ENCODE results near the gene FLT1. TPM values are rescaled to one million over a fixed set of nuclear protein-coding genes. Genes with fewer than 3 reads are reported as not detected.

FLT1 gene
- total RNA-seq, 2 experiments from 2014 or later = 7.7 to 8.2 TPM

DNA sequence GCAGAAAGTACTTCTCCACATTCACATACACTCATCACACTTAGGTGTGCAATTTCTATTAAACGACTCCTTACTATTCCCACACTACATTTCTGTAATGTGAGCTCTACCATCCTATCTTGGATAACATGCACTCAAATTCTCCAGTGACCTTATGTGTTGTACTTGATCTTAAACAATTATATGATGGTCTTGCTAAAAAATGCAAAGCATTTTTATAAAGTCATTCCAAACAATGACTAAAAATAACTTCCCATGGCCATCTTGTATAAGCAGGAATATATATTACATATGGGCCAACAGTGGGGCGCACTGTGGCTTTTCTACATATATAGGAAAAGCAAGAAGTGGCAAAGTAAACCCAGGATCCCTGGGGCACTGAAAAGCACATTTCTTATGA lies 155.5 kb downstream of the FLT1 start:
- TF ChIP-seq, protein P1, sequence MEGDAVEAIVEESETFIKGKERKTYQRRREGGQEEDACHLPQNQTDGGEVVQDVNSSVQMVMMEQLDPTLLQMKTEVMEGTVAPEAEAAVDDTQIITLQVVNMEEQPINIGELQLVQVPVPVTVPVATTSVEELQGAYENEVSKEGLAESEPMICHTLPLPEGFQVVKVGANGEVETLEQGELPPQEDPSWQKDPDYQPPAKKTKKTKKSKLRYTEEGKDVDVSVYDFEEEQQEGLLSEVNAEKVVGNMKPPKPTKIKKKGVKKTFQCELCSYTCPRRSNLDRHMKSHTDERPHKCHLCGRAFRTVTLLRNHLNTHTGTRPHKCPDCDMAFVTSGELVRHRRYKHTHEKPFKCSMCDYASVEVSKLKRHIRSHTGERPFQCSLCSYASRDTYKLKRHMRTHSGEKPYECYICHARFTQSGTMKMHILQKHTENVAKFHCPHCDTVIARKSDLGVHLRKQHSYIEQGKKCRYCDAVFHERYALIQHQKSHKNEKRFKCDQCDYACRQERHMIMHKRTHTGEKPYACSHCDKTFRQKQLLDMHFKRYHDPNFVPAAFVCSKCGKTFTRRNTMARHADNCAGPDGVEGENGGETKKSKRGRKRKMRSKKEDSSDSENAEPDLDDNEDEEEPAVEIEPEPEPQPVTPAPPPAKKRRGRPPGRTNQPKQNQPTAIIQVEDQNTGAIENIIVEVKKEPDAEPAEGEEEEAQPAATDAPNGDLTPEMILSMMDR (IDR thresholded peaks at IDR 0.05) = no peak
- Mint-ChIP-seq H3K9me3 (no peaks in the 10 kb centered on the region), H3K36me3 (ENCODE audit: low read depth) (no peaks in the 10 kb centered on the region), H3K4me3 (no peak overlapping the region), H3K27ac (no peak overlapping the region), H3K27me3 (no peaks in the 10 kb centered on the region), H3K4me1 (ENCODE audit: low read depth) (peaks cover 6% of the 10 kb centered on the region)
- intact Hi-C loops (cut with micrococcal nuclease) = no loop called here
- no peak for ATAC-seq
- no peak for DNase-seq
- ChIA-PET CTCF (no interaction called here), POLR2A (no interaction called here)

DNA sequence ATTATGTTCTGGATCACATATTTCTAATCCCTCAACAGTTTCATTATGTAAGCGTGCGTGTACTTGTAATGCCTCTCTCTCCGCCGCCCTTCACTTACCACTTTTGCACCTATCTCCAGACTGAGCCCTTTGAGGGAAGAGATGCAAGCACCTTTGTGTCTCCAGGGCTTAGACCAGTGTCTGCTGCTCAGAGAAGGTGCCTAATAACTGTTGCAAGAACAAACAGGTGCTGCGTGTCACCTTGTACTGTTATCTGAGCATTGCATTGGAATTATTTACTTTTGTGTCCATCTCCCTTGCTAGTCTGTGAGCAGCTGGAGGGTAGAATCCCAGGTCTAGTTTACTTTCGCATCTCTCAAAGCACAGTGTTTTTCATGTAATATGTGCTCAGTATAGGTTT lies 156.2 kb downstream of the FLT1 start:
- Mint-ChIP-seq H3K27ac (no peak overlapping the region), H3K4me3 (no peak overlapping the region), H3K4me1 (ENCODE audit: low read depth) (peaks cover 6% of the 10 kb centered on the region), H3K9me3 (no peaks in the 10 kb centered on the region), H3K27me3 (no peaks in the 10 kb centered on the region), H3K36me3 (ENCODE audit: low read depth) (no peaks in the 10 kb centered on the region)
- ChIA-PET CTCF (no interaction called here), POLR2A (interaction anchor here (1.5 kb wide), 1 partner anchor 9 kb away, joined by 3 read pairs; no protein-coding TSS in a partner anchor)
- ATAC-seq (no peak), DNase-seq (no peak)
- TF ChIP-seq, protein P1 (IDR thresholded peaks at IDR 0.05) = no peak
- intact Hi-C loops (cut with micrococcal nuclease) = no loop called here

DNA sequence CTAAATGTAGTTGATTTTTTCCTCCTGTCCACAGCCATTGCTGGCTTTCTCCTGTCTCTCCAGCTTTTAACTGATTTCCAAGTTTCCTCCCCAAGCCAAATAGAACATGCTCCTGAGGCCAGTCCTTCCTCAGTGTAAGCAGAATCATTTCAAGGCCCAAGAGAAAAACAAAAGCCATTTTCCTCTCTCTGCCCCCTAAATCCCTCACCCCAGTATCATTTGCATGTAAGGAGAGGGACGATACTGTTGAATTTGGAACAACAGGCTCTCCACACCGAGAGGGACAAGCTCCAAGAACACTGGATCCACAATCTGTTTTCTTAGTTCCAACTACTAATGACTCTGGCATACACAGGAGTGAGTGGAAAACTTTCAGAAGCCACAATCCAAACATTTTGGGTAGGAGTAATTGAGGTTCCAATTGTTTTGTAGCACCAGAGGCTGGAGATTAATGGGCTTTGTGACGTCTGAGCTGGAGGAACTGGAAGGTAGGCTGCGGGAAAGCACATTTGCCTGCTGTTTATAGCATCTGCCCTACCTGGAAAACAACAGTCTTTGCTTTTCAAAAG lies 156.8 kb downstream of the FLT1 start:
- CTCF ChIA-PET = interaction anchor here (0.8 kb wide), 1 partner anchor 459 kb away, joined by 3 read pairs; no protein-coding TSS in a partner anchor
- POLR2A ChIA-PET = interaction anchor here (1.5 kb wide), 1 partner anchor 9 kb away, joined by 3 read pairs; no protein-coding TSS in a partner anchor

DNA sequence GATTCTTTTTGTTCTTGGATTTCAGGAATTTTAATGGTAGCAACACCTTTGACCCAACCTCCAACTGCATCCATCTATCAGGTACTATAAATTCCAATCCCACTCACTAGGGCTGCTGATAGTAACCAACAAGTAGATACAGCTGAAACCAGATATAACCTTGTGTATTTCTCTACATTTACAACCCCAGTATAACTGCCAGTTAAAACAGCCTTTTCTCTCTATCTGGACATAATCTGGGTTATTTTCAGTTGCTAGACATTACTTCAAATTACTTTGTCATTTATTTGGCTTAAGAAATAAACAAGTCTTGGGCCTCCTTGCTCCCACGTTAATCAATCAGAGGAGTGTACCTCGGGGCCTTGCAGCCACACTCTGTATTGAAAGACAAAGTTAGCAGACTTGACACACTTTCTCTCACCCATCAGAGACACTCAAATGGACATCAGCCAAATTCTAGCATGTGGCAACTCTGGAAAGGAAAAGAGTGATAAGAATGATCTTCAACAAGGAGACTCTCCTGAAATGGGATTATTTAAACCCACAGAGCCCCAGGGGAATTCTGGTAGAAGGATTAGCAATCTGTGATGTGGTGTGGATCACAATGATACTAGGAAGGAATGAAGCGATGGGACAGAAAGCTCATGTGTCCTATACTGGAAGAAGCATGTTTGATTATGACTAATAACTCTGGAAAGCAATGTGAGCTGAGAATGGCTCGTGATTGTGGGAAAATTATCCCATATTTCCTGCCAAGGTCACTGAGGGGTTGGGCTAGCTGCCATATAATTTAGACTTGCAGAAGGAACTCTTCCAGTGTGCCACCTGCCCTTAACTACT lies 157.5 kb downstream of the FLT1 start:
- ChIA-PET POLR2A (interaction anchor here (1.5 kb wide), 1 partner anchor 8 kb away, joined by 3 read pairs; no protein-coding TSS in a partner anchor), CTCF (interaction anchor here (0.8 to 1.6 kb wide), 3 partner anchors 9 to 459 kb away, joined by 3 read pairs; no protein-coding TSS in a partner anchor)
- Mint-ChIP-seq H3K9me3 (no peaks in the 10 kb centered on the region), H3K36me3 (ENCODE audit: low read depth) (no peaks in the 10 kb centered on the region), H3K4me1 (ENCODE audit: low read depth) (peaks cover 9% of the 10 kb centered on the region), H3K27ac (no peak overlapping the region), H3K27me3 (no peaks in the 10 kb centered on the region), H3K4me3 (no peak overlapping the region)
- DNase-seq (no peak), ATAC-seq (no peak)
- TF ChIP-seq, protein P1 (IDR thresholded peaks at IDR 0.05) = no peak
- intact Hi-C loops (cut with micrococcal nuclease) = no loop called here

More for the DNA sequence above, 156.8 kb downstream of the FLT1 start:
- TF ChIP-seq, protein P1 (IDR thresholded peaks at IDR 0.05) = no peak
- no peak overlapping the region for H3K4me3 Mint-ChIP-seq
- H3K4me1 Mint-ChIP-seq (ENCODE audit: low read depth) = peaks cover 9% of the 10 kb centered on the region
- no peak overlapping the region for H3K27ac Mint-ChIP-seq
- H3K9me3 Mint-ChIP-seq = no peaks in the 10 kb centered on the region
- H3K36me3 Mint-ChIP-seq (ENCODE audit: low read depth) = no peaks in the 10 kb centered on the region
- DNase-seq (no peak), ATAC-seq (no peak)
- intact Hi-C loops (cut with micrococcal nuclease) = no loop called here
- H3K27me3 Mint-ChIP-seq = no peaks in the 10 kb centered on the region

DNA sequence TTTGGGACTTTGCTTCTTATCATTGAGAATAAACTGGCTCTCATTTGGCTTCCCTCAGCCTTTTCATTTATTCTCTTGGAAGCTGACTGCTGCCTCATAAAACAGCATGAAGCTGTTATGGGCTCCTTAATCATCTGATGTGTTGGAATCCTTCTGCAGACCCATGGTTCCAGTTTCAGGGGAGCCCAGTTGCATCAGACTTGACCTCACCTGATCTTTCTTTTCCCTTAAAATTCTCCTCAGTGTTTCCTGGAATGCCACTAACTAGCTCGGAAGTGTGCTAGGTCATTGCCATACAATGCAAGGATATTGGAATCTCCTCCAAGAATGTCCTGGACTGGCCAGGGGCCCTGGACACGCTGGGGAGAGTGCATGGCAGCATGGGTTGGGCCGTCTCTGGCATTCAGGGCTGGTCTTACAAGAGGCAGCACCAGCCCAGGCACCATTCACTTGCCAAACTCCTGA lies 158.7 kb downstream of the FLT1 start:
- no peak overlapping the region for H3K27ac Mint-ChIP-seq
- H3K4me1 Mint-ChIP-seq (ENCODE audit: low read depth) = peaks cover 9% of the 10 kb centered on the region
- no peaks in the 10 kb centered on the region for H3K27me3 Mint-ChIP-seq
- no peaks in the 10 kb centered on the region for H3K9me3 Mint-ChIP-seq
- no peak overlapping the region for H3K4me3 Mint-ChIP-seq
- intact Hi-C loops (cut with micrococcal nuclease) = no loop called here
- TF ChIP-seq, protein P1 (IDR thresholded peaks at IDR 0.05) = no peak
- no peak for ATAC-seq
- H3K36me3 Mint-ChIP-seq (ENCODE audit: low read depth) = no peaks in the 10 kb centered on the region
- DNase-seq = no peak
- ChIA-PET POLR2A (no interaction called here), CTCF (interaction anchor here (0.9 to 1.6 kb wide), 2 partner anchors 8 to 13 kb away, joined by 3 read pairs; no protein-coding TSS in a partner anchor)
